Prostate gland (tissue), 2 donors: ENCODE results near the gene RNF112.

Source experiments
- POLR2AphosphoS5 ChIP-seq: sonication (generic); formaldehyde crosslinking; IDR thresholded peaks from one replicate; pipeline ENCODE4 v1.6.1; 2017; ENCODE audit warnings: antibody characterized with exemption
- TF ChIP-seq, protein P1 (sequence below), 4 experiments: fragments of 200-600 bp in 2 of 4; fragments of 450-650 bp in 2 of 4; sonication (generic) in 2 of 4; IDR thresholded peaks; 1 replicate in 3 of 4; 2 replicates in 1 of 4; pipeline ENCODE4 v1.5.1; 2016 to 2019; ENCODE audit warnings: antibody characterized with exemption in 4 of 4, mild to moderate bottlenecking in 2 of 4, moderate library complexity in 2 of 4

DNA sequence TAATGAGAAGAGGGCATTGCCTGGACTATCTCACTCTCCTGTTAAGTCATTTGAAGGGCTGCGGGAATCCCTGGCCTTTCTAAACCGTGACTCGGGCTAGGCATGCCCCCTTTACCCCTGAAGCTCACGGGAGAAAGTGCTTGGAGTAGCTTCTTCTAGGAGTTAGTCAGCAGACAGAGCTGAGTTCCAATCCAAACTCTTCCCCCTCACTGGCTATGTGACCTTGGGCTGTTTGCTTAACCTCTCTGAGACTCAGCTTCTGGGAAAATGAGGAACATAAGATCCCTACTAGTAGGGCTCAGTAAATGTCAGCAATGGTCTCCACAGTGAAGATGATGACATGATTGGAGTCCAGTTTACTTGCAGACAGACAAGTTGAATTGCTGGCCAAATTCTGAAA is 42.8 kb upstream of the RNF112 start:
- no peak for TF ChIP-seq POLR2AphosphoS5
- TF ChIP-seq, protein P1, sequence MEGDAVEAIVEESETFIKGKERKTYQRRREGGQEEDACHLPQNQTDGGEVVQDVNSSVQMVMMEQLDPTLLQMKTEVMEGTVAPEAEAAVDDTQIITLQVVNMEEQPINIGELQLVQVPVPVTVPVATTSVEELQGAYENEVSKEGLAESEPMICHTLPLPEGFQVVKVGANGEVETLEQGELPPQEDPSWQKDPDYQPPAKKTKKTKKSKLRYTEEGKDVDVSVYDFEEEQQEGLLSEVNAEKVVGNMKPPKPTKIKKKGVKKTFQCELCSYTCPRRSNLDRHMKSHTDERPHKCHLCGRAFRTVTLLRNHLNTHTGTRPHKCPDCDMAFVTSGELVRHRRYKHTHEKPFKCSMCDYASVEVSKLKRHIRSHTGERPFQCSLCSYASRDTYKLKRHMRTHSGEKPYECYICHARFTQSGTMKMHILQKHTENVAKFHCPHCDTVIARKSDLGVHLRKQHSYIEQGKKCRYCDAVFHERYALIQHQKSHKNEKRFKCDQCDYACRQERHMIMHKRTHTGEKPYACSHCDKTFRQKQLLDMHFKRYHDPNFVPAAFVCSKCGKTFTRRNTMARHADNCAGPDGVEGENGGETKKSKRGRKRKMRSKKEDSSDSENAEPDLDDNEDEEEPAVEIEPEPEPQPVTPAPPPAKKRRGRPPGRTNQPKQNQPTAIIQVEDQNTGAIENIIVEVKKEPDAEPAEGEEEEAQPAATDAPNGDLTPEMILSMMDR (IDR thresholded peaks at IDR 0.05) = no peak
